WTC11 (cell line): ENCODE measurements around the gene NEK10. TPM values are rescaled to one million over a fixed set of nuclear protein-coding genes. Genes with fewer than 3 reads are reported as not detected.

ENCODE experiments used
- ATAC-seq: fragments of 200-7000 bp; cut with Tn5 transposase; 2 replicates; pipeline ENCODE4 v1.10.0; 2021; ENCODE audit warnings: mild to moderate bottlenecking, moderate library complexity
- CTCF ChIA-PET: fragments of 300-600 bp; sonication (Branson Sonifier 250); formaldehyde crosslinking; loops from one replicate; lab custom pipeline; 2021; ENCODE audit warnings: antibody characterized with exemption; lab: Charles Lee
- POLR2A ChIA-PET: fragments of 350-600 bp; sonication (Branson Sonifier 250); formaldehyde crosslinking; loops from one replicate; lab custom pipeline; 2021; ENCODE audit warnings: antibody characterized with exemption; lab: Charles Lee
- DNase-seq: peaks from one replicate; pipeline ENCODE4 v3.0.0; 2021; ENCODE audit warnings: low spot score
- H3K27ac Mint-ChIP-seq: 2 replicates; pipeline ENCODE4 v1.8.0; 2021; ENCODE audit warnings: mixed read lengths
- H3K27me3 Mint-ChIP-seq: 2 replicates; pipeline ENCODE4 v1.8.0; 2021; ENCODE audit warnings: low read depth, mild to moderate bottlenecking, moderate library complexity, mixed read lengths
- H3K36me3 Mint-ChIP-seq: 2 replicates; pipeline ENCODE4 v1.8.0; 2021; ENCODE audit warnings: mixed read lengths
- H3K4me1 Mint-ChIP-seq: 2 replicates; pipeline ENCODE4 v1.8.0; 2022; ENCODE audit warnings: mixed read lengths
- H3K4me3 Mint-ChIP-seq: 2 replicates; pipeline ENCODE4 v1.8.0; 2021; ENCODE audit warnings: mild to moderate bottlenecking, moderate library complexity, mixed read lengths
- H3K9me3 Mint-ChIP-seq: 2 replicates; pipeline ENCODE4 v1.8.0; 2021; ENCODE audit warnings: mixed read lengths
- FOXK1 ChIP-seq: sonication (generic); formaldehyde crosslinking; IDR thresholded peaks from 2 replicates; pipeline ENCODE4 v1.8.0; 2022; ENCODE audit warnings: mild to moderate bottlenecking, moderate library complexity, missing genetic modification reagents
- NFE2L1 ChIP-seq: sonication (generic); formaldehyde crosslinking; IDR thresholded peaks from 2 replicates; pipeline ENCODE4 v1.8.1; 2023; ENCODE audit warnings: missing genetic modification reagents
- NR1H2 ChIP-seq: sonication (generic); formaldehyde crosslinking; IDR thresholded peaks from 2 replicates; pipeline ENCODE4 v1.9.0; 2021; ENCODE audit warnings: mild to moderate bottlenecking, moderate library complexity, missing genetic modification reagents
- SMAD4 ChIP-seq: sonication (generic); formaldehyde crosslinking; IDR thresholded peaks from 2 replicates; pipeline ENCODE4 v1.8.0; 2022; ENCODE audit warnings: mild to moderate bottlenecking, missing genetic modification reagents
- TEAD1 ChIP-seq: sonication (generic); formaldehyde crosslinking; IDR thresholded peaks from 2 replicates; pipeline ENCODE4 v1.8.0; 2022; ENCODE audit warnings: mild to moderate bottlenecking, missing genetic modification reagents
- TP53 ChIP-seq: sonication (generic); formaldehyde crosslinking; IDR thresholded peaks from 2 replicates; pipeline ENCODE4 v1.8.1; 2023; ENCODE audit warnings: mild to moderate bottlenecking, missing genetic modification reagents
- ZNF232 ChIP-seq: sonication (generic); formaldehyde crosslinking; IDR thresholded peaks from 2 replicates; pipeline ENCODE4 v1.8.0; 2022; ENCODE audit warnings: mild to moderate bottlenecking, missing genetic modification reagents
- ZNF416 ChIP-seq: fragments of 250-450 bp; sonication (Bioruptor Pico); IDR thresholded peaks from 2 replicates; pipeline ENCODE4 v1.9.0; 2021; ENCODE audit warnings: mild to moderate bottlenecking, inconsistent platforms
- total RNA-seq: library from RNA; stranded (reverse); gene quantifications from 3 replicates; pipeline ENCODE4 v1.2.3, GENCODE V29; 2021
- TF ChIP-seq, protein P1 (sequence below): fragments of 250-450 bp; sonication (Bioruptor Pico); conservative IDR thresholded peaks from 2 replicates; pipeline ENCODE4 v1.9.0; 2021; ENCODE audit warnings: mild to moderate bottlenecking
- TF ChIP-seq, protein P2 (sequence below): sonication (generic); formaldehyde crosslinking; IDR thresholded peaks from 2 replicates; pipeline ENCODE4 v1.8.0; 2023; ENCODE audit warnings: missing genetic modification reagents, mild to moderate bottlenecking, borderline replicate concordance
- TF ChIP-seq, protein P3 (sequence below): fragments of 250-450 bp; sonication (Bioruptor Pico); IDR thresholded peaks from 2 replicates; pipeline ENCODE4 v1.9.0; 2021; ENCODE audit warnings: mild to moderate bottlenecking
- TF ChIP-seq, protein P4 (sequence below): sonication (generic); formaldehyde crosslinking; IDR thresholded peaks from 2 replicates; pipeline ENCODE4 v1.8.1; 2023; ENCODE audit warnings: mild to moderate bottlenecking, missing genetic modification reagents, borderline replicate concordance
- TF ChIP-seq, protein P5 (sequence below): sonication (generic); formaldehyde crosslinking; IDR thresholded peaks from 2 replicates; pipeline ENCODE4 v1.8.1; 2023; ENCODE audit warnings: mild to moderate bottlenecking, moderate library complexity, missing genetic modification reagents
- TF ChIP-seq, protein P6 (sequence below): sonication (generic); formaldehyde crosslinking; IDR thresholded peaks from 2 replicates; pipeline ENCODE4 v1.8.0; 2023; ENCODE audit warnings: mild to moderate bottlenecking, missing genetic modification reagents

Gene NEK10
- total RNA-seq, 1 experiment from 2014 or later: 0.37 TPM

DNA sequence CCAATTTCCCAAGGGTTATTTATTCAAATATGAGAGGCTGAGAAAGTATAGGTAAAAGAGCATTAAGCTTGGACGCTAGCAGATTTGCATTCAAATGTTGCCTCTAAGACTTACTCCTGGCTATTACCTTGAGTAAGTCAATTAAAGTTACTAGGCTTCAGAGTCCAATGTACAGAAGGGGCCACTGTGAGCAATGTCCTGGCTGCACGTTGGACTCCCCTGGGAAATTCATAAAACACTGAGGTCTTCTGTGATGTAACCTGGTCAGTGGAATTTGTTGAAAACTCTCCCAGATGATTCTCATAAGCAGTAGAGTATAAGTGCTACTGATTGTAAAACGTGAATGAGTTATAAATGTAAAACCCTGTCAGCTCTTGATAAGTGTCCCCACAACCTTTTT is 295.3 kb downstream of the NEK10 start:
- no peak overlapping the region for H3K27ac Mint-ChIP-seq
- CTCF ChIA-PET: no interaction called here
- ATAC-seq (no peak), DNase-seq (no peak)
- TF ChIP-seq, protein P1, sequence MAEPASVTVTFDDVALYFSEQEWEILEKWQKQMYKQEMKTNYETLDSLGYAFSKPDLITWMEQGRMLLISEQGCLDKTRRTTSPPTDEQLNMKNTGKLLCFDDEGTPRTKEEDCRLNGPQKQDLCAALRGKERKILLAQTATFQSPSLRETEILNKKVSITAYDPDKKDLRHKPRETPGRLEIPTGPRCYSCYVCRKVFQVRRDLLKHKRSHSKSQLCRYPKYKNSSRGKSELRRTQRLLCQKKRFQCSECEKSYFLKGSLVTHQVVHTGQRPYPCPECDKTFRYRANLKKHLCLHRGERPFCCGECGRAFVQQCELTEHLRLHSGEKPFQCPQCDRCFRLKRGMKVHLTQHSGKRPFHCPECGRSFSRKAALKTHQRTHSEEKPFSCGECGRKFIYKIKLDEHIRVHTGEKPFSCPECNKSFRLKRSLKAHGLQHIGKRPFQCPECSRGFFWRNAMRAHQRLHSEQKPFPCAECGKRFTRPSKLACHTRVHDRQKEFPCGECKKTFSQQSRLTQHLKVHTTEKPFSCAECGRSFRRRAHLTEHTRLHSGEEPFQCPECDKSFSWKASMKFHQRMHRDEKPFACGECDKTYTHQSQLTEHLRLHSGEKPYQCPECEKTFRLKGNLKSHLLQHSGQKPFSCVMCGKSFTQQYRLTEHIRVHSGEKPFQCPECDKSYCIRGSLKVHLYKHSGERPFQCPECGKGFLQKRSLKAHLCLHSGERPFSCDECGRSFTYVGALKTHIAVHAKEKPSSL (CRISPR knock-in tag): no peak
- TF ChIP-seq, protein P2, sequence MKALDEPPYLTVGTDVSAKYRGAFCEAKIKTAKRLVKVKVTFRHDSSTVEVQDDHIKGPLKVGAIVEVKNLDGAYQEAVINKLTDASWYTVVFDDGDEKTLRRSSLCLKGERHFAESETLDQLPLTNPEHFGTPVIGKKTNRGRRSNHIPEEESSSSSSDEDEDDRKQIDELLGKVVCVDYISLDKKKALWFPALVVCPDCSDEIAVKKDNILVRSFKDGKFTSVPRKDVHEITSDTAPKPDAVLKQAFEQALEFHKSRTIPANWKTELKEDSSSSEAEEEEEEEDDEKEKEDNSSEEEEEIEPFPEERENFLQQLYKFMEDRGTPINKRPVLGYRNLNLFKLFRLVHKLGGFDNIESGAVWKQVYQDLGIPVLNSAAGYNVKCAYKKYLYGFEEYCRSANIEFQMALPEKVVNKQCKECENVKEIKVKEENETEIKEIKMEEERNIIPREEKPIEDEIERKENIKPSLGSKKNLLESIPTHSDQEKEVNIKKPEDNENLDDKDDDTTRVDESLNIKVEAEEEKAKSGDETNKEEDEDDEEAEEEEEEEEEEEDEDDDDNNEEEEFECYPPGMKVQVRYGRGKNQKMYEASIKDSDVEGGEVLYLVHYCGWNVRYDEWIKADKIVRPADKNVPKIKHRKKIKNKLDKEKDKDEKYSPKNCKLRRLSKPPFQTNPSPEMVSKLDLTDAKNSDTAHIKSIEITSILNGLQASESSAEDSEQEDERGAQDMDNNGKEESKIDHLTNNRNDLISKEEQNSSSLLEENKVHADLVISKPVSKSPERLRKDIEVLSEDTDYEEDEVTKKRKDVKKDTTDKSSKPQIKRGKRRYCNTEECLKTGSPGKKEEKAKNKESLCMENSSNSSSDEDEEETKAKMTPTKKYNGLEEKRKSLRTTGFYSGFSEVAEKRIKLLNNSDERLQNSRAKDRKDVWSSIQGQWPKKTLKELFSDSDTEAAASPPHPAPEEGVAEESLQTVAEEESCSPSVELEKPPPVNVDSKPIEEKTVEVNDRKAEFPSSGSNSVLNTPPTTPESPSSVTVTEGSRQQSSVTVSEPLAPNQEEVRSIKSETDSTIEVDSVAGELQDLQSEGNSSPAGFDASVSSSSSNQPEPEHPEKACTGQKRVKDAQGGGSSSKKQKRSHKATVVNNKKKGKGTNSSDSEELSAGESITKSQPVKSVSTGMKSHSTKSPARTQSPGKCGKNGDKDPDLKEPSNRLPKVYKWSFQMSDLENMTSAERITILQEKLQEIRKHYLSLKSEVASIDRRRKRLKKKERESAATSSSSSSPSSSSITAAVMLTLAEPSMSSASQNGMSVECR: no peak
- TF ChIP-seq TEAD1 (no peak), TP53 (no peak), NFE2L1 (CRISPR knock-in tag) (no peak), SMAD4 (CRISPR knock-in tag) (no peak), NR1H2 (no peak), ZNF232 (CRISPR knock-in tag) (no peak), ZNF416 (no peak), FOXK1 (CRISPR knock-in tag) (no peak)
- TF ChIP-seq, protein P3, sequence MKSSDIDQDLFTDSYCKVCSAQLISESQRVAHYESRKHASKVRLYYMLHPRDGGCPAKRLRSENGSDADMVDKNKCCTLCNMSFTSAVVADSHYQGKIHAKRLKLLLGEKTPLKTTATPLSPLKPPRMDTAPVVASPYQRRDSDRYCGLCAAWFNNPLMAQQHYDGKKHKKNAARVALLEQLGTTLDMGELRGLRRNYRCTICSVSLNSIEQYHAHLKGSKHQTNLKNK (CRISPR knock-in tag): no peak
- TF ChIP-seq, protein P4, sequence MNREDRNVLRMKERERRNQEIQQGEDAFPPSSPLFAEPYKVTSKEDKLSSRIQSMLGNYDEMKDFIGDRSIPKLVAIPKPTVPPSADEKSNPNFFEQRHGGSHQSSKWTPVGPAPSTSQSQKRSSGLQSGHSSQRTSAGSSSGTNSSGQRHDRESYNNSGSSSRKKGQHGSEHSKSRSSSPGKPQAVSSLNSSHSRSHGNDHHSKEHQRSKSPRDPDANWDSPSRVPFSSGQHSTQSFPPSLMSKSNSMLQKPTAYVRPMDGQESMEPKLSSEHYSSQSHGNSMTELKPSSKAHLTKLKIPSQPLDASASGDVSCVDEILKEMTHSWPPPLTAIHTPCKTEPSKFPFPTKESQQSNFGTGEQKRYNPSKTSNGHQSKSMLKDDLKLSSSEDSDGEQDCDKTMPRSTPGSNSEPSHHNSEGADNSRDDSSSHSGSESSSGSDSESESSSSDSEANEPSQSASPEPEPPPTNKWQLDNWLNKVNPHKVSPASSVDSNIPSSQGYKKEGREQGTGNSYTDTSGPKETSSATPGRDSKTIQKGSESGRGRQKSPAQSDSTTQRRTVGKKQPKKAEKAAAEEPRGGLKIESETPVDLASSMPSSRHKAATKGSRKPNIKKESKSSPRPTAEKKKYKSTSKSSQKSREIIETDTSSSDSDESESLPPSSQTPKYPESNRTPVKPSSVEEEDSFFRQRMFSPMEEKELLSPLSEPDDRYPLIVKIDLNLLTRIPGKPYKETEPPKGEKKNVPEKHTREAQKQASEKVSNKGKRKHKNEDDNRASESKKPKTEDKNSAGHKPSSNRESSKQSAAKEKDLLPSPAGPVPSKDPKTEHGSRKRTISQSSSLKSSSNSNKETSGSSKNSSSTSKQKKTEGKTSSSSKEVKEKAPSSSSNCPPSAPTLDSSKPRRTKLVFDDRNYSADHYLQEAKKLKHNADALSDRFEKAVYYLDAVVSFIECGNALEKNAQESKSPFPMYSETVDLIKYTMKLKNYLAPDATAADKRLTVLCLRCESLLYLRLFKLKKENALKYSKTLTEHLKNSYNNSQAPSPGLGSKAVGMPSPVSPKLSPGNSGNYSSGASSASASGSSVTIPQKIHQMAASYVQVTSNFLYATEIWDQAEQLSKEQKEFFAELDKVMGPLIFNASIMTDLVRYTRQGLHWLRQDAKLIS: no peak
- TF ChIP-seq, protein P5, sequence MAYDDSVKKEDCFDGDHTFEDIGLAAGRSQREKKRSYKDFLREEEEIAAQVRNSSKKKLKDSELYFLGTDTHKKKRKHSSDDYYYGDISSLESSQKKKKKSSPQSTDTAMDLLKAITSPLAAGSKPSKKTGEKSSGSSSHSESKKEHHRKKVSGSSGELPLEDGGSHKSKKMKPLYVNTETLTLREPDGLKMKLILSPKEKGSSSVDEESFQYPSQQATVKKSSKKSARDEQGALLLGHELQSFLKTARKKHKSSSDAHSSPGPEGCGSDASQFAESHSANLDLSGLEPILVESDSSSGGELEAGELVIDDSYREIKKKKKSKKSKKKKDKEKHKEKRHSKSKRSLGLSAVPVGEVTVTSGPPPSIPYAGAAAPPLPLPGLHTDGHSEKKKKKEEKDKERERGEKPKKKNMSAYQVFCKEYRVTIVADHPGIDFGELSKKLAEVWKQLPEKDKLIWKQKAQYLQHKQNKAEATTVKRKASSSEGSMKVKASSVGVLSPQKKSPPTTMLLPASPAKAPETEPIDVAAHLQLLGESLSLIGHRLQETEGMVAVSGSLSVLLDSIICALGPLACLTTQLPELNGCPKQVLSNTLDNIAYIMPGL (CRISPR knock-in tag): no peak
- TF ChIP-seq, protein P6, sequence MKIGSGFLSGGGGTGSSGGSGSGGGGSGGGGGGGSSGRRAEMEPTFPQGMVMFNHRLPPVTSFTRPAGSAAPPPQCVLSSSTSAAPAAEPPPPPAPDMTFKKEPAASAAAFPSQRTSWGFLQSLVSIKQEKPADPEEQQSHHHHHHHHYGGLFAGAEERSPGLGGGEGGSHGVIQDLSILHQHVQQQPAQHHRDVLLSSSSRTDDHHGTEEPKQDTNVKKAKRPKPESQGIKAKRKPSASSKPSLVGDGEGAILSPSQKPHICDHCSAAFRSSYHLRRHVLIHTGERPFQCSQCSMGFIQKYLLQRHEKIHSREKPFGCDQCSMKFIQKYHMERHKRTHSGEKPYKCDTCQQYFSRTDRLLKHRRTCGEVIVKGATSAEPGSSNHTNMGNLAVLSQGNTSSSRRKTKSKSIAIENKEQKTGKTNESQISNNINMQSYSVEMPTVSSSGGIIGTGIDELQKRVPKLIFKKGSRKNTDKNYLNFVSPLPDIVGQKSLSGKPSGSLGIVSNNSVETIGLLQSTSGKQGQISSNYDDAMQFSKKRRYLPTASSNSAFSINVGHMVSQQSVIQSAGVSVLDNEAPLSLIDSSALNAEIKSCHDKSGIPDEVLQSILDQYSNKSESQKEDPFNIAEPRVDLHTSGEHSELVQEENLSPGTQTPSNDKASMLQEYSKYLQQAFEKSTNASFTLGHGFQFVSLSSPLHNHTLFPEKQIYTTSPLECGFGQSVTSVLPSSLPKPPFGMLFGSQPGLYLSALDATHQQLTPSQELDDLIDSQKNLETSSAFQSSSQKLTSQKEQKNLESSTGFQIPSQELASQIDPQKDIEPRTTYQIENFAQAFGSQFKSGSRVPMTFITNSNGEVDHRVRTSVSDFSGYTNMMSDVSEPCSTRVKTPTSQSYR (CRISPR knock-in tag): no peak
- TF ChIP-seq, all 79 proteins: peak for 0
- no peak overlapping the region for H3K4me3 Mint-ChIP-seq
- POLR2A ChIA-PET: no interaction called here
- H3K4me1 Mint-ChIP-seq: peaks cover 63% of the 10 kb centered on the region
- peaks cover 9% of the 10 kb centered on the region for H3K9me3 Mint-ChIP-seq
- H3K27me3 Mint-ChIP-seq: no peaks in the 10 kb centered on the region
- peaks cover 3% of the 10 kb centered on the region; the same call in 1 of the 2 replicates for H3K36me3 Mint-ChIP-seq
